SK-N-SH treated with all-trans-retinoic acid at 6 μM for 48 hours (cell line): ENCODE results near the gene MCM10.

Experiments
- ARNTL ChIP-seq: fragments of 450-650 bp; formaldehyde crosslinking; IDR thresholded peaks from 2 replicates; pipeline ENCODE4 v1.5.0; 2020; ENCODE audit warnings: low read depth, mild to moderate bottlenecking, moderate library complexity, borderline replicate concordance
- ESRRG ChIP-seq: fragments of 250-450 bp; sonication (Bioruptor Pico); IDR thresholded peaks from 2 replicates; pipeline ENCODE4 v1.6.1; 2021; ENCODE audit warnings: mild to moderate bottlenecking
- GLIS3 ChIP-seq: fragments of 250-450 bp; sonication (Bioruptor Pico); IDR thresholded peaks from 2 replicates; pipeline ENCODE4 v1.5.0; 2020; ENCODE audit warnings: mild to moderate bottlenecking, moderate library complexity
- RARB ChIP-seq: fragments of 250-450 bp; sonication (Bioruptor Pico); IDR thresholded peaks from 2 replicates; pipeline ENCODE4 v1.8.0; 2021; ENCODE audit warnings: mild to moderate bottlenecking, moderate library complexity
- SNAI2 ChIP-seq: fragments of 250-450 bp; sonication (Bioruptor Pico); IDR thresholded peaks from 2 replicates; pipeline ENCODE4 v1.5.0; 2020; ENCODE audit warnings: mild to moderate bottlenecking, moderate library complexity
- TOX ChIP-seq: fragments of 250-450 bp; sonication (Bioruptor Pico); IDR thresholded peaks from 2 replicates; pipeline ENCODE4 v1.8.0; 2021; ENCODE audit warnings: mild to moderate bottlenecking, moderate library complexity, borderline replicate concordance
- ZC3H10 ChIP-seq: fragments of 250-450 bp; sonication (Bioruptor Pico); IDR thresholded peaks from 2 replicates; pipeline ENCODE4 v1.5.1; 2021; ENCODE audit warnings: mild to moderate bottlenecking, moderate library complexity
- ZFP3 ChIP-seq: fragments of 250-450 bp; sonication (Bioruptor Pico); IDR thresholded peaks from 2 replicates; pipeline ENCODE4 v1.5.0; 2020; ENCODE audit warnings: mild to moderate bottlenecking, moderate library complexity
- ZFP30 ChIP-seq: fragments of 450-650 bp; formaldehyde crosslinking; IDR thresholded peaks from 2 replicates; pipeline ENCODE4 v1.5.0; 2022; ENCODE audit warnings: mild to moderate bottlenecking, moderate library complexity
- TF ChIP-seq, protein P1 (sequence below): fragments of 250-450 bp; sonication (Bioruptor Pico); IDR thresholded peaks from 2 replicates; pipeline ENCODE4 v1.8.0; 2021; ENCODE audit warnings: low read depth, mild to moderate bottlenecking, moderate library complexity, borderline replicate concordance
- TF ChIP-seq, protein P2 (sequence below): fragments of 250-450 bp; sonication (Bioruptor Pico); IDR thresholded peaks from 2 replicates; pipeline ENCODE4 v1.8.0; 2020; ENCODE audit warnings: mild to moderate bottlenecking, moderate library complexity, borderline replicate concordance
- TF ChIP-seq, protein P3 (sequence below): fragments of 250-450 bp; sonication (Bioruptor Pico); IDR thresholded peaks from 2 replicates; pipeline ENCODE4 v1.5.0; 2020; ENCODE audit warnings: mild to moderate bottlenecking, moderate library complexity
- TF ChIP-seq, protein P4 (sequence below): fragments of 250-450 bp; sonication (Bioruptor Pico); IDR thresholded peaks from 2 replicates; pipeline ENCODE4 v1.5.1; 2020; ENCODE audit warnings: low read depth, mild to moderate bottlenecking, moderate library complexity

DNA sequence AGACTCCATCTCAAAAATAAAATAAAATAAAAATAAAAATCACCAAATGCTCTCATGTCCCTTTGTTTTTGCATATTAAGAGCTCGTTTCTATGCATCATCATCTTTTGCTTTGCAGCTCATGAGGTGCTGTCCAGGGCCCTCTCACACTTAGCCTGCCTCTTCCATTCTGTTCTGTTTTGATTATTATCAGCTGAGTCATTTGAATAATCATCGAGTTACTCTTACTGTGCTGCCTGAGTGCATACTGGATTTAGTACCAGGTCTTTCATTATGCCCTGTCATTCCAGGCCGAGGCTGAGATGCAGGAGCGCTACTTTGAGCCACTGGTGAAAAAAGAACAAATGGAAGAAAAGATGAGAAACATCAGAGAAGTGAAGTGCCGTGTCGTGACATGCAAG is 39.8 kb downstream of the MCM10 start:
- TF ChIP-seq ESRRG (CRISPR knock-in tag): no peak
- TF ChIP-seq, protein P1, sequence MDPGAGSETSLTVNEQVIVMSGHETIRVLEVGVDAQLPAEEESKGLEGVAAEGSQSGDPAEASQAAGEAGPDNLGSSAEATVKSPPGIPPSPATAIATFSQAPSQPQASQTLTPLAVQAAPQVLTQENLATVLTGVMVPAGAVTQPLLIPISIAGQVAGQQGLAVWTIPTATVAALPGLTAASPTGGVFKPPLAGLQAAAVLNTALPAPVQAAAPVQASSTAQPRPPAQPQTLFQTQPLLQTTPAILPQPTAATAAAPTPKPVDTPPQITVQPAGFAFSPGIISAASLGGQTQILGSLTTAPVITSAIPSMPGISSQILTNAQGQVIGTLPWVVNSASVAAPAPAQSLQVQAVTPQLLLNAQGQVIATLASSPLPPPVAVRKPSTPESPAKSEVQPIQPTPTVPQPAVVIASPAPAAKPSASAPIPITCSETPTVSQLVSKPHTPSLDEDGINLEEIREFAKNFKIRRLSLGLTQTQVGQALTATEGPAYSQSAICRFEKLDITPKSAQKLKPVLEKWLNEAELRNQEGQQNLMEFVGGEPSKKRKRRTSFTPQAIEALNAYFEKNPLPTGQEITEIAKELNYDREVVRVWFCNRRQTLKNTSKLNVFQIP: no peak
- TF ChIP-seq TOX (CRISPR knock-in tag): no peak
- TF ChIP-seq ZFP3: no peak
- no peak for TF ChIP-seq ZC3H10 (CRISPR knock-in tag)
- no peak for TF ChIP-seq ZFP30 (CRISPR knock-in tag)
- no peak for TF ChIP-seq SNAI2 (CRISPR knock-in tag)
- no peak for TF ChIP-seq ARNTL
- TF ChIP-seq, protein P2, sequence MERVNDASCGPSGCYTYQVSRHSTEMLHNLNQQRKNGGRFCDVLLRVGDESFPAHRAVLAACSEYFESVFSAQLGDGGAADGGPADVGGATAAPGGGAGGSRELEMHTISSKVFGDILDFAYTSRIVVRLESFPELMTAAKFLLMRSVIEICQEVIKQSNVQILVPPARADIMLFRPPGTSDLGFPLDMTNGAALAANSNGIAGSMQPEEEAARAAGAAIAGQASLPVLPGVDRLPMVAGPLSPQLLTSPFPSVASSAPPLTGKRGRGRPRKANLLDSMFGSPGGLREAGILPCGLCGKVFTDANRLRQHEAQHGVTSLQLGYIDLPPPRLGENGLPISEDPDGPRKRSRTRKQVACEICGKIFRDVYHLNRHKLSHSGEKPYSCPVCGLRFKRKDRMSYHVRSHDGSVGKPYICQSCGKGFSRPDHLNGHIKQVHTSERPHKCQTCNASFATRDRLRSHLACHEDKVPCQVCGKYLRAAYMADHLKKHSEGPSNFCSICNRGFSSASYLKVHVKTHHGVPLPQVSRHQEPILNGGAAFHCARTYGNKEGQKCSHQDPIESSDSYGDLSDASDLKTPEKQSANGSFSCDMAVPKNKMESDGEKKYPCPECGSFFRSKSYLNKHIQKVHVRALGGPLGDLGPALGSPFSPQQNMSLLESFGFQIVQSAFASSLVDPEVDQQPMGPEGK (CRISPR knock-in tag): no peak
- TF ChIP-seq GLIS3 (CRISPR knock-in tag): no peak
- TF ChIP-seq, protein P3, sequence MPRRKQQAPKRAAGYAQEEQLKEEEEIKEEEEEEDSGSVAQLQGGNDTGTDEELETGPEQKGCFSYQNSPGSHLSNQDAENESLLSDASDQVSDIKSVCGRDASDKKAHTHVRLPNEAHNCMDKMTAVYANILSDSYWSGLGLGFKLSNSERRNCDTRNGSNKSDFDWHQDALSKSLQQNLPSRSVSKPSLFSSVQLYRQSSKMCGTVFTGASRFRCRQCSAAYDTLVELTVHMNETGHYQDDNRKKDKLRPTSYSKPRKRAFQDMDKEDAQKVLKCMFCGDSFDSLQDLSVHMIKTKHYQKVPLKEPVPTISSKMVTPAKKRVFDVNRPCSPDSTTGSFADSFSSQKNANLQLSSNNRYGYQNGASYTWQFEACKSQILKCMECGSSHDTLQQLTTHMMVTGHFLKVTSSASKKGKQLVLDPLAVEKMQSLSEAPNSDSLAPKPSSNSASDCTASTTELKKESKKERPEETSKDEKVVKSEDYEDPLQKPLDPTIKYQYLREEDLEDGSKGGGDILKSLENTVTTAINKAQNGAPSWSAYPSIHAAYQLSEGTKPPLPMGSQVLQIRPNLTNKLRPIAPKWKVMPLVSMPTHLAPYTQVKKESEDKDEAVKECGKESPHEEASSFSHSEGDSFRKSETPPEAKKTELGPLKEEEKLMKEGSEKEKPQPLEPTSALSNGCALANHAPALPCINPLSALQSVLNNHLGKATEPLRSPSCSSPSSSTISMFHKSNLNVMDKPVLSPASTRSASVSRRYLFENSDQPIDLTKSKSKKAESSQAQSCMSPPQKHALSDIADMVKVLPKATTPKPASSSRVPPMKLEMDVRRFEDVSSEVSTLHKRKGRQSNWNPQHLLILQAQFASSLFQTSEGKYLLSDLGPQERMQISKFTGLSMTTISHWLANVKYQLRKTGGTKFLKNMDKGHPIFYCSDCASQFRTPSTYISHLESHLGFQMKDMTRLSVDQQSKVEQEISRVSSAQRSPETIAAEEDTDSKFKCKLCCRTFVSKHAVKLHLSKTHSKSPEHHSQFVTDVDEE (CRISPR knock-in tag): no peak
- TF ChIP-seq, protein P4, sequence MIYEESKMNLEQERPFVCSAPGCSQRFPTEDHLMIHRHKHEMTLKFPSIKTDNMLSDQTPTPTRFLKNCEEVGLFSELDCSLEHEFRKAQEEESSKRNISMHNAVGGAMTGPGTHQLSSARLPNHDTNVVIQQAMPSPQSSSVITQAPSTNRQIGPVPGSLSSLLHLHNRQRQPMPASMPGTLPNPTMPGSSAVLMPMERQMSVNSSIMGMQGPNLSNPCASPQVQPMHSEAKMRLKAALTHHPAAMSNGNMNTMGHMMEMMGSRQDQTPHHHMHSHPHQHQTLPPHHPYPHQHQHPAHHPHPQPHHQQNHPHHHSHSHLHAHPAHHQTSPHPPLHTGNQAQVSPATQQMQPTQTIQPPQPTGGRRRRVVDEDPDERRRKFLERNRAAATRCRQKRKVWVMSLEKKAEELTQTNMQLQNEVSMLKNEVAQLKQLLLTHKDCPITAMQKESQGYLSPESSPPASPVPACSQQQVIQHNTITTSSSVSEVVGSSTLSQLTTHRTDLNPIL (CRISPR knock-in tag): no peak
- no peak for TF ChIP-seq RARB (CRISPR knock-in tag)
